HEK293T (cell line): ENCODE data around the gene SPEM3.

Experiments used
- ARNT ChIP-seq: fragments of 450-650 bp; IDR thresholded peaks from 2 replicates; pipeline ENCODE4 v1.6.1; 2017; ENCODE audit warnings: mild to moderate bottlenecking
- BHLHE40 ChIP-seq: fragments of 450-650 bp; IDR thresholded peaks from 2 replicates; pipeline ENCODE4 v1.6.1; 2016; ENCODE audit warnings: mild to moderate bottlenecking, moderate library complexity, borderline replicate concordance
- ELF4 ChIP-seq: fragments of 450-650 bp; IDR thresholded peaks from 2 replicates; pipeline ENCODE4 v1.6.1; 2017; ENCODE audit warnings: antibody characterized with exemption
- FOXA1 ChIP-seq: fragments of 450-650 bp; IDR thresholded peaks from 2 replicates; pipeline ENCODE4 v1.6.1; 2016; ENCODE audit warnings: mild to moderate bottlenecking
- FOXK2 ChIP-seq: fragments of 450-650 bp; IDR thresholded peaks from 2 replicates; pipeline ENCODE4 v1.6.1; 2016; ENCODE audit warnings: mild to moderate bottlenecking
- FOXM1 ChIP-seq: fragments of 450-650 bp; IDR thresholded peaks from 2 replicates; pipeline ENCODE4 v1.6.1; 2017; ENCODE audit warnings: mild to moderate bottlenecking, borderline replicate concordance
- NFRKB ChIP-seq: fragments of 450-650 bp; IDR thresholded peaks from 2 replicates; pipeline ENCODE4 v1.6.1; 2016; ENCODE audit warnings: mild to moderate bottlenecking, moderate library complexity
- SP1 ChIP-seq: fragments of 450-650 bp; IDR thresholded peaks from 2 replicates; pipeline ENCODE4 v1.6.1; 2017
- SUZ12 ChIP-seq: fragments of 450-650 bp; IDR thresholded peaks from 2 replicates; pipeline ENCODE4 v1.6.1; 2016; ENCODE audit warnings: mild to moderate bottlenecking
- TARDBP ChIP-seq: fragments of 450-650 bp; IDR thresholded peaks from 2 replicates; pipeline ENCODE4 v1.6.1; 2016
- ZNF384 ChIP-seq: fragments of 450-650 bp; IDR thresholded peaks from 2 replicates; pipeline ENCODE4 v1.6.1; 2016

DNA sequence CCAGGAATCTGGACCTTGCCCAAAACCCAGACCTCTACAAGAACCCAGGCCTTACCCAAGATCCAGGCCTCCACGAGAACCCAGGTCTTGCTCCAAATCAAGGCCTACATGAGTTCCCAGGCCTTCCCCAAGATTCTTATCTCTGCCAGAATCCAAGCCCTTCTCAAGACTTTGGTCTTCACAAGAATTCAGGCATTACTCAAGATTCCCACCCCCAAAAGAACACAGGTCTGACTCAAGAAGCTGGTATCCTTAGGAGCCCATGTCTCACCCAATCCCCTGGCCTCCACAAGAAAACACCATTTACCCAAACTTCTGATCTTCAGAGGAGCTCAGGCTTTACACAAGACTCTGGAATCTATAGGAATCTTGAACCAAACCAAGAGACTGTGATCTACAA is 2.6 kb downstream of the SPEM3 start:
- TF ChIP-seq ELF4 (no peak), ARNT (no peak), FOXM1 (no peak), NFRKB (no peak), SP1 (no peak), FOXA1 (no peak), SUZ12 (no peak), BHLHE40 (no peak), TARDBP (no peak), ZNF384 (no peak), FOXK2 (no peak)
